Neural cell (in vitro differentiated cells): ENCODE data around the gene KIAA1549. TPM values are rescaled to one million over a fixed set of nuclear protein-coding genes. Genes with fewer than 3 reads are reported as not detected.

Source experiments
- H2AFZ ChIP-seq: fragments of 200-600, 300-800 bp; sonication (generic), shearing (Covaris generic); 2 replicates; pipeline ENCODE4 v1.6.0; 2014; ENCODE audit warnings: low read depth, mild to moderate bottlenecking, antibody characterized with exemption, low read length, moderate library complexity
- H3F3A ChIP-seq: fragments of 200-600 bp; shearing (Covaris generic); 2 replicates; pipeline ENCODE4 v1.6.1; 2016; ENCODE audit warnings: mild to moderate bottlenecking, moderate library complexity, mixed read lengths, antibody characterized with exemption, low read length; ENCODE audit not compliant: insufficient read depth, poor library complexity, severe bottlenecking
- H3K27ac ChIP-seq: fragments of 200-600, 300-800 bp; sonication (generic), shearing (Covaris generic); 2 replicates; pipeline ENCODE4 v1.5.1; 2014; ENCODE audit warnings: mild to moderate bottlenecking, low read length, moderate library complexity
- H3K27me3 ChIP-seq: fragments of 300-800, 200-600 bp; sonication (generic), shearing (Covaris generic); 2 replicates; pipeline ENCODE4 v1.6.0; 2014; ENCODE audit warnings: mild to moderate bottlenecking, low read depth, low read length, moderate library complexity; ENCODE audit not compliant: insufficient read depth
- H3K36me3 ChIP-seq: fragments of 300-800, 200-600 bp; sonication (generic), shearing (Covaris generic); 2 replicates; pipeline ENCODE4 v1.5.1; 2014; ENCODE audit warnings: mild to moderate bottlenecking, antibody characterized with exemption, low read length, moderate library complexity; ENCODE audit not compliant: insufficient read depth
- H3K4me2 ChIP-seq: fragments of 300-800, 200-600 bp; sonication (generic), shearing (Covaris generic); 2 replicates; pipeline ENCODE4 v1.6.0; 2014; ENCODE audit warnings: mild to moderate bottlenecking, low read length
- H3K4me3 ChIP-seq: fragments of 300-800, 200-600 bp; sonication (generic), shearing (Covaris generic); 2 replicates; pipeline ENCODE4 v1.5.1; 2014; ENCODE audit warnings: mild to moderate bottlenecking, low read length, moderate library complexity
- H3K79me2 ChIP-seq: fragments of 200-600 bp; shearing (Covaris generic); replicated peaks from 2 replicates; pipeline ENCODE4 v1.6.0; 2014; ENCODE audit warnings: mild to moderate bottlenecking, low read length, moderate library complexity; ENCODE audit not compliant: insufficient read depth
- H3K9ac ChIP-seq: fragments of 300-800, 200-600 bp; sonication (generic), shearing (Covaris generic); 2 replicates; pipeline ENCODE4 v1.6.1; 2016; ENCODE audit warnings: mild to moderate bottlenecking, low read length, mixed read lengths
- H3K9me2 ChIP-seq: fragments of 200-600 bp; shearing (Covaris generic); 2 replicates; pipeline ENCODE4 v1.6.1; 2016; ENCODE audit warnings: mild to moderate bottlenecking, low read length, mixed read lengths; ENCODE audit not compliant: insufficient read depth
- H3K9me3 ChIP-seq: fragments of 200-600, 300-800 bp; sonication (generic), shearing (Covaris generic); 2 replicates; pipeline ENCODE4 v1.6.1; 2016; ENCODE audit warnings: mild to moderate bottlenecking, mixed run types, low read length, moderate library complexity, mixed read lengths
- H4K20me1 ChIP-seq: fragments of 200-600 bp; shearing (Covaris generic); 2 replicates; pipeline ENCODE4 v1.6.1; 2016; ENCODE audit warnings: mild to moderate bottlenecking, mixed run types; ENCODE audit not compliant: insufficient read depth
- EP300 ChIP-seq: fragments of 450-650 bp; conservative IDR thresholded peaks from 2 replicates; pipeline ENCODE4 v1.6.1; 2014; ENCODE audit warnings: antibody characterized with exemption, mild to moderate bottlenecking, moderate library complexity; ENCODE audit not compliant: poor library complexity, severe bottlenecking
- EZH2 ChIP-seq: fragments of 200-600, 300-800 bp; shearing (Covaris generic), sonication (generic); IDR thresholded peaks from 2 replicates; pipeline ENCODE4 v1.6.1; 2014; ENCODE audit warnings: antibody characterized with exemption, low read length, borderline replicate concordance, mild to moderate bottlenecking; ENCODE audit not compliant: insufficient read depth, poor library complexity, severe bottlenecking
- MXI1 ChIP-seq: fragments of 450-650 bp; conservative IDR thresholded peaks from 2 replicates; pipeline ENCODE4 v1.6.1; 2014; ENCODE audit warnings: antibody characterized with exemption, mild to moderate bottlenecking; ENCODE audit not compliant: poor library complexity, severe bottlenecking
- POLR2AphosphoS5 ChIP-seq: IDR thresholded peaks from 2 replicates; pipeline ENCODE4 v1.6.1; 2012
- RAD21 ChIP-seq: fragments of 450-650 bp; conservative IDR thresholded peaks from 2 replicates; pipeline ENCODE4 v1.6.1; 2014; ENCODE audit warnings: antibody characterized with exemption, mild to moderate bottlenecking, moderate library complexity
- REST ChIP-seq: IDR thresholded peaks from 2 replicates; pipeline ENCODE4 v1.6.1; 2012; ENCODE audit warnings: borderline replicate concordance
- SMC3 ChIP-seq: fragments of 450-650 bp; conservative IDR thresholded peaks from 2 replicates; pipeline ENCODE4 v1.6.1; 2014; ENCODE audit warnings: antibody characterized with exemption, mild to moderate bottlenecking, moderate library complexity; ENCODE audit not compliant: poor library complexity
- TAF1 ChIP-seq: IDR thresholded peaks from 2 replicates; pipeline ENCODE4 v1.6.1; 2012; ENCODE audit warnings: low read depth
- polyA plus RNA-seq: library from polyadenylated mRNA; depleted of rRNA; stranded (reverse); fragments of >200 nt; gene quantifications from 2 replicates; pipeline ENCODE4 v1.2.3, GENCODE V29; 2014
- TF ChIP-seq, protein P1 (sequence below): fragments of 450-650 bp; IDR thresholded peaks from 2 replicates; pipeline ENCODE4 v1.5.1; 2014; ENCODE audit warnings: antibody characterized with exemption, mild to moderate bottlenecking, moderate library complexity; ENCODE audit not compliant: poor library complexity, severe bottlenecking

KIAA1549 gene
- polyA plus RNA-seq, 1 donor from 2014 or later, result 14.1 TPM

GRCh38 chr7:138868711-138869110 is 112.5 kb downstream of the KIAA1549 start:
- no peak overlapping the region for H2AFZ ChIP-seq
- no peak overlapping the region for H3K4me2 ChIP-seq
- no peak overlapping the region for H3K9ac ChIP-seq
- no peaks in the 10 kb centered on the region for H3K9me3 ChIP-seq
- H3K27ac ChIP-seq, result no peak overlapping the region
- peaks cover 7% of the 10 kb centered on the region for H3K36me3 ChIP-seq
- no peaks in the 10 kb centered on the region for H4K20me1 ChIP-seq
- no peaks in the 10 kb centered on the region for H3K79me2 ChIP-seq
- no peaks in the 10 kb centered on the region for H3F3A ChIP-seq
- no peaks in the 10 kb centered on the region for H3K27me3 ChIP-seq
- no peak for TF ChIP-seq EZH2
- TF ChIP-seq, protein P1, sequence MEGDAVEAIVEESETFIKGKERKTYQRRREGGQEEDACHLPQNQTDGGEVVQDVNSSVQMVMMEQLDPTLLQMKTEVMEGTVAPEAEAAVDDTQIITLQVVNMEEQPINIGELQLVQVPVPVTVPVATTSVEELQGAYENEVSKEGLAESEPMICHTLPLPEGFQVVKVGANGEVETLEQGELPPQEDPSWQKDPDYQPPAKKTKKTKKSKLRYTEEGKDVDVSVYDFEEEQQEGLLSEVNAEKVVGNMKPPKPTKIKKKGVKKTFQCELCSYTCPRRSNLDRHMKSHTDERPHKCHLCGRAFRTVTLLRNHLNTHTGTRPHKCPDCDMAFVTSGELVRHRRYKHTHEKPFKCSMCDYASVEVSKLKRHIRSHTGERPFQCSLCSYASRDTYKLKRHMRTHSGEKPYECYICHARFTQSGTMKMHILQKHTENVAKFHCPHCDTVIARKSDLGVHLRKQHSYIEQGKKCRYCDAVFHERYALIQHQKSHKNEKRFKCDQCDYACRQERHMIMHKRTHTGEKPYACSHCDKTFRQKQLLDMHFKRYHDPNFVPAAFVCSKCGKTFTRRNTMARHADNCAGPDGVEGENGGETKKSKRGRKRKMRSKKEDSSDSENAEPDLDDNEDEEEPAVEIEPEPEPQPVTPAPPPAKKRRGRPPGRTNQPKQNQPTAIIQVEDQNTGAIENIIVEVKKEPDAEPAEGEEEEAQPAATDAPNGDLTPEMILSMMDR, result no peak
- no peak for TF ChIP-seq POLR2AphosphoS5
- no peak for TF ChIP-seq RAD21
- no peak for TF ChIP-seq SMC3
- no peak for TF ChIP-seq MXI1
- no peak for TF ChIP-seq TAF1
- no peak for TF ChIP-seq EP300
- no peak for TF ChIP-seq REST
- H3K4me3 ChIP-seq, result no peak overlapping the region
- H3K9me2 ChIP-seq, result no peaks in the 10 kb centered on the region

- Histone ChIP-seq H3K9ac (no peak overlapping the region), H3K4me2 (no peak overlapping the region), H3K27ac (no peak overlapping the region), H3K9me3 (no peaks in the 10 kb centered on the region), H3K9me2 (no peaks in the 10 kb centered on the region), H3K36me3 (peaks cover 7% of the 10 kb centered on the region), H3K4me3 (no peak overlapping the region), H2AFZ (no peak overlapping the region), H3K27me3 (no peaks in the 10 kb centered on the region), H3K79me2 (no peaks in the 10 kb centered on the region), H4K20me1 (no peaks in the 10 kb centered on the region), H3F3A (no peaks in the 10 kb centered on the region)
- TF ChIP-seq RAD21 (no peak), POLR2AphosphoS5 (no peak), REST (no peak), MXI1 (no peak), EP300 (no peak), EZH2 (no peak), TAF1 (no peak), SMC3 (no peak)
- TF ChIP-seq, protein P1, result no peak
Observed at GRCh38 chr7:138867744-138868143, 113.4 kb downstream of the KIAA1549 start.
